HG03442 (cell line): ENCODE results near the gene PRPF19.
A peak's percentile ranks its signal among the peaks of the same experiment; 100 is the strongest.

Experiments used
- ATAC-seq: cut with Tn5 transposase; IDR thresholded peaks from one replicate; pipeline ENCODE4 v1.9.1; 2021; ENCODE audit warnings: mild to moderate bottlenecking, moderate library complexity; ENCODE audit not compliant: unreplicated experiment

PRPF19 gene

DNA sequence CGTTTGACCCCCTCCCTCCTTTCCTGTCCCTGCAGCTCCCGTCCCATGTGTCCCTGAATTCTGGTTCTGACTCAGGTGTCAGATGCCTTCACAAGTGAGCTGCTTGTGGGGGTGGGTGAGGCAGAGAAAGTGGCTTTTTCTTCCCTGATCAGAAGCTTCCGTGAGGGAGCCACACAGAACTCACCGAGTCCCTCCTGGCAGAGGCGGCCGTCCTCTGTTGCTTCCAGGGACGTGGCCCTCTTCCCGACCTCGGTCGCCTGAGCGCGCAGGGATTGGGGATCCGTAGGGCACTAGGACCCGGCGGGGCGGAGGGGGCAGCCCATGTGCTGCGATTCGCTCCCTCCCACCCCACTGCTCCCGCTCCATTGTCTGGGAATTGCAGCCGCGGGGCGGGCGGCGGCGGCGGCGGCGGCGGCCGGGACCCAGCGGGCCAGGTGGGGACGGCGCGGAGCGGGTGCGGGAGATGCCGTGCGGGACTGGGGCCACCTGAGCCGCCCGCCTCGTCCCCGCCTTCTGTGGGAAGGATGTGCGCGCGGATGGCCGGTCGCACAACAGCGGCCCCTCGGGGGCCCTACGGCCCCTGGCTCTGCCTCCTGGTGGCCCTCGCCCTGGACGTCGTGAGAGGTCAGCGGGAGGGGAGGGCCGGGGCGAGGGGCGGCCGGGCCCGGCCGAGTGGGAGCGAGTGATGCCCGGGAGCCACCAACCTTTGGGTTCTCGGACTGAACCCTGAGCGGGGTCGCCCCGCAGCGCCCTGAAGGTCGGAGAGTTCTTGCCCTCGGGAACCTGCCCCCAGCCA is 17.9 kb upstream of the PRPF19 start, which contains the start of gene TMEM132A:
TSS of gene TMEM132A (plus strand) at position 351 of the 796 bp plus-strand sequence. CDS start at position 525, 174 bp downstream.
- ATAC-seq = peak; percentile 36

DNA sequence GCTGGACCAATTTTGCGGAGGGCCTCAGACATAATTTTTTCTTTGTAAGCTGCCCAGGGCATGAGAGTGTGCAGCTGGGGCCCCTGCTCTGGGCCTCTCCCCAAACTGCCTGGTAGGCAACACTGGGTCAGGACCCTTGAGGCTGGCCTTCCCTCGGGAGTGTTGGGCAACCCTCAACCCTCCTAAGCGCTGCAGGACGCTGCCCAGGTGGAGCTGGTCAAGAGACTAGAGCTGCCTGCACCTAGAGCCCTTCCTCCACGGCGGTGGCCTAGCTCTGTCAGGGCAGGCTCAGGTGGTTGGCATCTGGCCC is 17.4 kb upstream of the PRPF19 start:
- no peak for ATAC-seq

DNA sequence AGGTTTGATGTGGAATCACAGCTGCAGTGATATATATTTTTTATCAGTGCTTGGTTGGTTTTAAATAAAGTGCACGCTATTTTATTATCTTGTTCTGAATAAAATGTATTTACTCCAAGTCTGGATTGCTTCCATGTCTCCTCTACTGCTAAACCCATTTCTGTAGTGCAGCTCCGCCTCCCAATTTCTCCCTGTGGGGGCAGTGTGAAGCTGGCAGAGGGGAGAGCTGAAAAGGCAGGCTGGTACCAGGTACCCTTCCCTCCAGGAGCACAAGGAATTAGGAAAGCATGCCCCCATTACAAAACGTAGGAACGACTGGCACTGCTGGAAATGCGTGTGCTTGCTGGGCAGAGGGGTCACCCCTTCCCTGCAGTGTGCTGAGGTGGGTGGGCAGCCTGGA is 16.9 kb upstream of the PRPF19 start:
- ATAC-seq = no peak

DNA sequence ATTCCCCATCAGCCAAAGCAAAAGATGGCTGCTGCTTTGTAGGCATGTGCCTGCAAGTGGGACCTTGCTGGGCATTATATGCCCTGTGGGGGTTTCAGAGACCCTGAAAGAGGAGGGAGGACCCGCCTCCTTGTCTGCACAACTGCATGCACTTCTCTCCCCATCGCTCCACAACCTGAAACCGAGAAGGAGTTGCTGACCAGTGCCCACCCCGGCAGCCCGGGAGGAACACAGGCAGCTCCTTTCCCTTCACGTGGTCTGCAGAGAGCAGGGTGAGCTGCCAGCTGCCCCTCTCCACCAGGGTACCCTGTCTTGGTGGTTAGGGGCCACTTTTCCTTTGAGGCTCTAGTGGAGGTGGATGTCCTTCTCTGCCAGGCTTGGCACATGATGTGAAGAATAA is 16.5 kb upstream of the PRPF19 start:
- no peak for ATAC-seq

DNA sequence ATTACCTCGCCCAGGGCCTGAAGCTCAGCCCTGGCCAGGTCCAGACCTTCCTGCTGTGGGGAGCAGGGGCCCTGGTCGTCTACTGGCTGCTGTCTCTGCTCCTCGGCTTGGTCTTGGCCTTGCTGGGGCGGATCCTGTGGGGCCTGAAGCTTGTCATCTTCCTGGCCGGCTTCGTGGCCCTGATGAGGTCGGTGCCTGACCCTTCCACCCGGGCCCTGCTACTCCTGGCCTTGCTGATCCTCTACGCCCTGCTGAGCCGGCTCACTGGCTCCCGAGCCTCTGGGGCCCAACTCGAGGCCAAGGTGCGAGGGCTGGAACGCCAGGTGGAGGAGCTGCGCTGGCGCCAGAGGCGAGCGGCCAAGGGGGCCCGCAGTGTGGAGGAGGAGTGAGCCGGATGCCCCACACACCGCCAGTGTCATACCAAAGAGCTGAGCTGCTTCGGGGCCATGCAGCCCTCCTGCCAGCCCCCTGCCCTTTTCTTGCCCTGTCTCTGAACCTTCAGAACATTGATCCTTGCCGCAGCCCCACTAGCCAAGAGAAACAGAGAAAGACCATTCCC is 15.5 kb upstream of the PRPF19 start:
- ATAC-seq = no peak

DNA sequence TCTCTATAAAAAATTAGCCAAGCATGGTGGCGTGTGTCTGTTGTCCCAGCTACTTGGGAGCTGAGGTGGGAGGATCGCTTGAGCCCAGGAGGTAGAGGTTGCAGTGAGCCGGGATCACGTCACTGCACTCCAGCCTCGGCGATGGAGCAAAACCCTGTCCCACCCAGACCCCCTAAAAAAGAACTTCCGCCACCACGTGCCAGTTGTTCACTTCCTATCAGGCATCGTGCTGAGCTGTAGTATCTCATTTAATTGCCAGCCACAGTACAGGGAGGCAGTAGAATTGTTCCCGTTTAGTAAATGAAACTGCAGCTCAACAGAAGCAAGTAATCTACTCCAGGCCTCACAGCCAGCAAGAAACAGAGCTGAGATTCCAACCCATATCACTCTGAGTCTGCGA is 14.9 kb upstream of the PRPF19 start:
- ATAC-seq = no peak

DNA sequence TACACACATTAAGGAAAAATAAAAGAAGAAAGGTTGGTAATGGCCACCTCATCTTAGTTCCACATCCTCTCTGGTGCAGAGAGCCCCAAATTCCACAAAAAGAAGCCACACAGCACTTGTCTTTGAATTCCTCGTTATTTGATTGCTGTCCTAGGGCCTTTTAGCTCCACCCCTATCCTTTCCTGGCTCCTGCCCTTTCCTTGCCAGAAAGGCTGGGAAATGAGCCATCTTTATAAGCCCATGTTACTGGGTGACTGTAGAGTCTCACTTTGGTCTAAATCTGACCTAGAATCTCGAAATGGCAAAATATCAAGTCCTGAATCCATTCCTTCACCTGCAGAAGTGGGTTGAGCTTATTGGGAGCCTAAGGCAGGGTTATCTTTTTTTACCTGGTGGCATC is 13.6 kb upstream of the PRPF19 start:
- ATAC-seq = no peak

DNA sequence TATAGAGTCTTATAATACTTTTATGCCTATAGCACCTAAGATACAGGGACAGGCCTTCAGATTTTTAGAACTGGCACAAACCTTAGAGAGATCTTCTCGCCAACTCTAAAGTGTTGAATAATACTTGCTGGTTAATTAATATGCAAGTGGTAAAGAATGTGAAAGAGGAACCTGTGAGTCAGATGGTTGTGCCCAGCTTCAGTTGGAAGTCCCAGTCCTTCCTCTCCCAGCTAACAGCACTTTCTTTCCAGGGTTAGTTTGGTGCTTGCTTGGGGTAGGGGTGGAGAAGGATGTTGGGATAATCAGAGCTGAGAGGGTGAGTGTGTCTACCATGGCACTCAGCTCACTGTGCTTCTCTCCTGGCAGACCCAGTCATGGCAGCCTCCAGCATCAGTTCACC is 12.9 kb upstream of the PRPF19 start:
- ATAC-seq = no peak

DNA sequence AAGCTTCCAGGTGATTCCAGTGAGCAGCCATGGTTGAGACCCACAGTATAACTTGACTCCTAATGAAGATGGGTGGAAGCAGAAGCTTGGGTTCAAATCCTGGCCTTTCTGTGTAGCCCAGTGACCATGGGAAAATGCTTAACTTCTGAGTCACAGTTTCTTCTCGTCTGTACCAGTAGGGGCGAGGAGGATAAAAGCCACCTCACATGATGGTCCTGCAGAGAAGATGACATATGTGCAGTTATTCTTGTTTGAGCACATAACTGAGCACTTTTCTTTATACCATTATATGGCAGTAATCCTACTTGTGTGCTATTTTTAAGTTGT is 12.5 kb upstream of the PRPF19 start:
- ATAC-seq = no peak

DNA sequence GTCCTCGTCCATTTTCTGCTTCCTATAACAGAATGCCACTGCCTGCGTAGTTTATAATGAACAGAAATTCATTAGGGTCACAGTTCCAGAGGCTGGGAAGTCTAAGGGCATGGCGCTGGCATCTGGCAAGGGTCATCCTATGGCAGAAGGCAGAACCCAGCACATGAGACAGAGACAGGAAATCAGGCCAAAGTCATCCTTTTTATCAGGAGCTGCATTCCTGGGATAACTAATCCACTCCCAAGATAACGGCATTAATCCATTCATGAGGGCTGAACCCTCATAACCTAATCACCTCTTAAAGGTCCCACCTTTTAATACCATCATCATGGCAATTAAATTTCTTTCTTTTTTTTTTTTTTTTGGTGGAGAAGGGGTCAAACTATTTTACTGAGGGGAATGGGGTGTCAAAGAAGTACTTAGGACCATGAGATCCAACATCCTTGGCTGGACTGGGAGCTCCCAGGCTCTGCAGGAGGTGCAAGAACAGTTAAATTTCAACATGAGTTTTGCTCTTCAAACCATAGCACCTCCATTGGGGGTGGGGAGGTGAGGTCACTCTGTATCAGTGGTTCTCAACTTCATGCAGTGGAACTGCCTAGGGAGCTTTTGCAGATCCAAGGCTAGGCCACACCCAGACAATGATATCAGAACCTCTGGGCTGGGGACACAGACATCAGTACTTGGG is 12.0 kb upstream of the PRPF19 start:
- ATAC-seq = no peak

DNA sequence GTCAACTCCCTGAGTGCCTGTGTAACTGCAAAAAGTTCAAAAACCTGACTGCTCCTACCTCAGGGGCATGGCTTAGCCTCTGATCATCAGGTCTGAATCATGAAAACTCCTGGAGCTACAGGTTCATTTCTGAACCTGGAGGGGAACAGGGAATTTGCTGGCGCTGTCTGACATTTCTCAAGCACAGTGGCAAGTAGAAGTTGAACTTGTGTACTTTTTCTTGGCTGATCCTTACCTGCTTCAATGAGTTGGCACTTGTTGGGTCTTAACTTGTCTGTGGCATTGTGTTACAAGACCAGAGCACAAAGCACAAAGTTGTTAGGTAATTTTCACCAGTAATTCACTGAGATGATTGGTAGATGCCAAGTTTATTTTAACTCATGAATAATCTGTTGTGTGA is 10.9 kb upstream of the PRPF19 start:
- ATAC-seq = no peak

DNA sequence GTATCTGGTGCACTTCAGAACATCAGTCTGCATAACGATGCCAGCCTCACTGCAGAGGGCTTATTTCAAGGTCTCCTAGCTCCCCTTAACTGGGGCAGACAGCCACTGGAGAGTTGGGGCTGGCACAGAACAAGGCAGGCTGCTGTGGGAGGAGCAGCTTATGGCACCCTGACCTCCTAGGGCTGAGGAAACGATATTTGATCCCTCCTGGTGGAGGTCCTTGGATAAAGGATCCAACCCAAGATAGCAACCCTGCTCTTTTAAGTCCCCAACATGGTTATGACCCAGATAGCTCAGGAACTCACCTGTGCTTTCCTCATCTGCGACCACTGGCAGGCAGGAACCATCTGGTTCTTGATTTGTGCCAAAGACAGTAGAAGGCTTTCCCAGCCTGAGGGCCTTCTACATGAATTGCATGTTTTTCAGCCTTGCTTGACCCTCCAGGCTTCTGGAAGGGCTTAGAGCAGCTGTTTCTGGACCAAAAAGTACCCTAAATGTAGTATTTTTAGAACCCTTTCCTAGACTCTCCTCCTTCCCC is 10.4 kb upstream of the PRPF19 start:
- ATAC-seq = no peak

DNA sequence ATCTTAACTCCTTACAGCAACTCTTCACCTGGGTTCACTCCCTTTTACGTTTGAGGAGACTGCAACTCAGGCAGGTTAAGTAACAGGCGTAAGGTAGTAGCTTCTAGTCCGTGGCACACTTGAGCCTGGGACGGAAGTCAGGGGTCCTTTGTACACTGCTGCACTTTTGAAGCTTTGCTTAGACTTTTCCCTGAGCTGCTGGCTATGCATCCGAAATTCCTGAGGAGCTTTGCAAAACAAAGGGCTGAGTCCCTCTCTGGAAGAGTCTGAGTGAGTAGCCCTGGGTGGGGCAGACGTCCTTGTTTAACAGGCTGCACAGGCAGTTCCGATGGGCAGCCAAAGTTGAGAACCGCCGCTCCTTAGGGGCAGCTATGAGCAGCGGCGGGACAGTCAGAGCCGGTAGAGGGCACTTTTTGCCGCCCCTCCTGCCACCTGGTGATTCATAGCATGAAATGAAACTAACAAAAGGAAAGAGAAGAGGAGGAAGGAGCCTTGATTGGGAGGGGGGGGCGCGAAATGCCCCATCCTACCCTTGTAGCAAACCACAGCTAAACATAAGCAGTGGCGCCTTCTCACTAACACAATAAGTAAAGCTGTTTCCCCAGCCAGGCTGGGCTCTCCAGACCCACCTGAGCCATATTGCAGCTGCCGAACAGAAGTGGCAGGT is 9.0 kb upstream of the PRPF19 start:
- peak; percentile 51 for ATAC-seq

DNA sequence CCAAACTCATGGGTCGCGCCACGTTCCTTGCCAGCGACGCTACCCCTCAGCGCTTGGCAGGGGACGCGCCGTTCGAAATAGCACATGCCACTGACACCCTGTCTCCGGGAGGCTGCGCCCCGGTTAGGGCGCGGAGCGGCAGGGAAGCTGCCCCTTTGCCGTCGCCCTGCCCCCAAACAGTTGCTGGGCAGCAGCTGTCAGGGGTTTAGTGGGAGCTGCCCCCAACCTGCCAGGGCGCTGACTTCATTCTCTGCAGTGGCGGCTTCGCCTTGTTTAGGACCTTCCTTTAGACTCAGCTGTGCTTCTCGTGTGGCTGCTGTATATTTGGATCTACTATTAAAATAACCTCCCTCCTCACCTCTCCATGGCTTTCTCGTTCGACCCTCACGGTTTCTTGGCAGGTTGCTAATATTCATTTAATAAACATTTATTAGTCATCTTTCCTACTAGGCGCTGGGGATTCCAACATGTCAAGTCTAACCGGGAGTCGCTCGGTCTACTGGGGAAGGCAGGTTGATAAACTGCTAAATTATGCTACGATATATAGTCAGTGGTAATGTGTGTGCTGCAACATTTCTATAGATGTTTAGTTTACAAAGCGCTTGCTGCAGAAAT is 8.4 kb upstream of the PRPF19 start:
- peak; percentile 0 for ATAC-seq

DNA sequence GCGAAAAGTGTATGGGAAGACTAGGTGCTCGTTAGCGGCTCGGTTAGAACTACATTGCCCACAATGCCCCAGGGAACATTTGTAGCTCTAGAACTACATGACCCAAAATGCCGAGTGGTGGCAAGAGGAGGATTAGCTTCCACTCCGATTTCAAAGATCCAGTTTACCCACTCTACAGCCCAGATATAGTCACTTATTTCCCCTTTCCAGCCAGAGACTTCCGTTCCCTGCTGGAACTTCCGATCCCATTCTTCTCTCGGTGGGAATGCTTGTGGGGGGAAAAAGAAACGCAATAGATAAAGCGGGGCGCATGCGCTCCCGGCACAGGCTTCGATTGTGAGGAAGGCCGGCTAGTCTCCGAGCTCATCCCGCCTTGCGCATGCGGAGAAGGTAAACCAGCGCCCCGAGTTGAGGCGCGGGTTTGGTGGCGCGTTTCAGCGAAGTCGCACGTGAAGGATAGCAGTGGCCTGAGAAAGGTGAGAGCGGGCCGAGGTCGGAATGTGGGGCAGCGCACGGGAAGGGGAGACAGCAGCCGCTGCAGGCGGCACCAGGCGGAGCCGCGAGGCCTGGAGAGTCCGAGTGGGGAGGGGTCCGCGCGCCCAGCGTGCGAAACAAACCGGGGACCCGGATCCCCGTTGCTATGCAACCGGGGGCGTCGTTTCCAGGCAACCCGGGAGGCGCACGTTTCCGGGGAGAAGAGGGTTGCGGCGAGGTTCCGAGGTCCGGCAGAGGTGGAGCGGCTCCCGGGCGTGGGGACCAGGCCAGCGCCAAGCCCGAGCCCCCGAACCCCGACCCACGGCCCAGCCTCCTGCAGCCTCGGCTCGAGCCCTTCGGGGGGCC is 7.6 kb upstream of the PRPF19 start, which contains the start of gene TMEM109:
TSS of gene TMEM109 (plus strand) at position 366 of the 840 bp plus-strand sequence. CDS start 5,536 bp downstream, outside the sequence.
- peak; percentile 39 for ATAC-seq

DNA sequence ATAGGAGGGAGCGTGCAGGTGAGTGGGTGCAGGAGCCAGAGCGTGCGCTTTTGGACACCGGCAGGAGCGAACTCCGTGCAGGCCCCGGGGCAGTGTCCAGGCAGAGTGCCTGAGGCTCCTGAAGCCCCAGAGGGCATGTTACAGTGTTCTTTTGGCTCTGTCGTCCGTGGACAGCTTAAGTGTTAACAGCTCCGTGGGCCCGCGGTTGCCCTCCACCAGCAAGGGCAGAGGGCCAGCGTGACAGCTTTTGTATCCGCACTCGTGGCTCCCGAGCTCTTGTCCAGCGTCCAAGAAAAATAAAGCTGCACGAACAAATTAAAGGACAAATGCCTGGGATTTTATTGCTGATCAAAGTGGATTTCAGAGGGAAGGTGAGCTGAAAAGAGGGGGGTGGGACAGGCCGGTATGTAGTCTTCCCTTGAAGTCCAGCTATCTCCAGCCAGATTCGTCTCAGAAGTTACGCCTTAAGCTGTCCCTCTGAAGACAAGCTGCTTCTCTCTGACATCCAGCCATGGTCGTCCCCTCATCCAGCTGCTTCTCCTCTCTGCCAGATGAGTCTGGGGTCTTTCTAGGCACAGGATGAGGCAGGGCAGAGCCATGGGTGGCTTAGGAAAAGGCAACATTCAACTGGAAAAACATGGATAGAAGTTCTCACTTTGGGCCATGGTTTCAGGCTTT is 6.6 kb upstream of the PRPF19 start:
- ATAC-seq = no peak

DNA sequence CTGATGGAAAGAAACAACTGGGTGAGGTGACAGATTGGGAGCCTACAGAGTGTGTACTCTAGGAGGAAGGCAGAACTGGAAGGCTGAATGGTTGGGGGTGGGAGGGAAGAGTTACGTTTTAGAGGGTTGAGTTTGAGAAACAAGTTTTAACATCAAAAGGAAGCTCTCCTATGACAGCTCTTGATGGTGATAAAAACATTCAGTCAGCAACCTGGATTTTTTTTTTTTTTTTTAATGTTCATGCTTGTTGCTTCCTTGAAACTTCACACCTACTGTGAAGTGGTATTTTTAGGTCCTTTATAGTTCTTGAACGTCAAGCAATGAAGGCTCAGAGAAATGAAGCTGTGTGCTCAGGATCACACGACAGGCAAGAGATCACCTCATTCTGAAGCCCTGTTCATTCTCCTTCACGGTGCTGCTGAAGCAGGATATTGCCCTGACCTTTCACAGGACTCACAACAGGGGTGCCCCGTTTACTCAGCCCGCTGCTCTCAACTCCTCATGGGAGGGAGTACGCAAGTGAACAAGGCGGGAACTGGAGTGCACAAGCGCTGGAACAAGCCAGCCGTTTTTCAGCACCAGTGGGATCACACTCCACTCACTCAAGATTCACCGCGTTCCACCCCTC is 6.0 kb upstream of the PRPF19 start:
- ATAC-seq = no peak

DNA sequence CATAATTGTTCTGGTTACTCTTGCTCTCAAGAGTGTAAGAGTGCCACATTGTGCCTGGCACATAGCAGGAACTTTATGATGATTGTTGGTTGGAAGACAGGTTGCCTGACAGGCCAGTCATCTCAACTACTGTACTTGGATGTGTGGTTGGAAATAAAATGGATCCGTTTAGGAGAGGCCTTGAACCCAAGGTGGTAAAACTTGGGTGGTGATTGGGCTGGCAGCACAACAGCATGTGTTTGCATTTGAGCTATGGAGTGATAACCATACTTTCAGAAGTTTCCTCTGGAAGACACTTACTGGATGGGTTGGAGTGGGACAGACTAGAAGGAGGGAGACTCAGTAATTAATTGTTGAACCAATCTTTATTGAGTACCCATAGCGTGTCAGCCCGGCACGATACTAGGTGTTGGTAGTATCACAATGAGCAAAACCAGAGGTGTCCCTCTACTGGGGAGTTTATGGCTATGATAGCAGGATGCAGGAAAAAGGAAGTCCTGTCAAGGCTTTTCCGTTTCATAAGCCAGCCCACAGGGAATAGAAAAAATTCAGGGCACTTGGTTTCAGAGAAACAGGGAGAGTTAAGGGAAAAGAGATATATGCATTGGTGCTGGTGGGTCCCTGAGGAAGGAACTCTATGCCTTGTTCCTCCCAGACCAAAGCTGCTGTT is 4.5 kb upstream of the PRPF19 start:
- no peak for ATAC-seq

DNA sequence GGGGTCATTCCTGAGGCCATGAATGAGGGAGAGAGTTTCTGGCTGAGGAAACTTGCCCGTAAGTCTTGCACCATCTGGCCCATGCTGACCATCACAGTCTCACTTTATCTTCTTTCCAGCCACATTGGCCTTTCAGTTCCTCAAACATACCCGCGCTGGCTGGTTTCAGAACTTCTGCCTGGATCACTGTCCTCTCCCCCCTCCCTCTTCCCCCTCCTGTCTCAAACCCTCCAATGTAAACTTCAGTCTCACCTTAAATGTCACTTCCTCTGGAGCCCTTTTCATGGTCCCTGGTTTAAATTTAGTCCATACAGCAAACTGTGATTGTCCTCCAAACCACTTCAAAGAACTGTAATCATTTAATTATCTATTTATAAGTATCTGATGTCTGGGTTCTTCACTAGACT is 3.9 kb upstream of the PRPF19 start:
- ATAC-seq = peak; percentile 37
